ENCODE measurements around the gene GCFC2.
A peak's percentile ranks its signal among the peaks of the same experiment; 100 is the strongest.

The GCFC2 gene

GRCh38 chr2:75646583-75647425 lies 63.9 kb downstream of the GCFC2 start, which contains the start of gene MRPL19:
Gene MRPL19, plus strand, starts transcription at chr2:75646783. Its CDS starts 25 bp downstream, at chr2:75646808.
- no peak for TF ChIP-seq CTCF (IDR thresholded peaks at IDR 0.05; ENCODE audit: control insufficient read depth, insufficient read depth, low read depth, low read length, missing control alignments)
- H3K4me3 ChIP-seq (ENCODE audit: control insufficient read depth, low read depth, low read length): peak within 1 kb of the TSS; percentile 74
- DNase-seq (ENCODE audit: low read depth): peak; percentile 71

- DNase-seq (ENCODE audit: low read depth): no peak
- H3K4me3 ChIP-seq (ENCODE audit: control insufficient read depth, low read depth, low read length): peak overlapping the region; percentile 74
- TF ChIP-seq CTCF (IDR thresholded peaks at IDR 0.05; ENCODE audit: control insufficient read depth, insufficient read depth, low read depth, low read length, missing control alignments): no peak
Observed at GRCh38 chr2:75646090-75646582, 64.6 kb downstream of the GCFC2 start.

GRCh38 chr2:75645643-75646042 lies 65.1 kb downstream of the GCFC2 start:
- no peak overlapping the region for H3K4me3 ChIP-seq (ENCODE audit: control insufficient read depth, low read depth, low read length)
- no peak for TF ChIP-seq CTCF (IDR thresholded peaks at IDR 0.05; ENCODE audit: control insufficient read depth, insufficient read depth, low read depth, low read length, missing control alignments)
- DNase-seq (ENCODE audit: low read depth): no peak

GRCh38 chr2:75643980-75644379 lies 66.7 kb downstream of the GCFC2 start:
- no peak for TF ChIP-seq CTCF (IDR thresholded peaks at IDR 0.05; ENCODE audit: control insufficient read depth, insufficient read depth, low read depth, low read length, missing control alignments)
- no peak overlapping the region for H3K4me3 ChIP-seq (ENCODE audit: control insufficient read depth, low read depth, low read length)
- DNase-seq (ENCODE audit: low read depth): no peak

GRCh38 chr2:75641587-75641986 lies 69.1 kb downstream of the GCFC2 start:
- no peak for TF ChIP-seq CTCF (IDR thresholded peaks at IDR 0.05; ENCODE audit: control insufficient read depth, insufficient read depth, low read depth, low read length, missing control alignments)
- no peak overlapping the region for H3K4me3 ChIP-seq (ENCODE audit: control insufficient read depth, low read depth, low read length)
- no peak for DNase-seq (ENCODE audit: low read depth)

GRCh38 chr2:75640621-75641121 lies 70.0 kb downstream of the GCFC2 start:
- H3K4me3 ChIP-seq (ENCODE audit: control insufficient read depth, low read depth, low read length): no peak overlapping the region
- peak; percentile 100 for TF ChIP-seq CTCF (IDR thresholded peaks at IDR 0.05; ENCODE audit: control insufficient read depth, insufficient read depth, low read depth, low read length, missing control alignments)
- peak; percentile 29 for DNase-seq (ENCODE audit: low read depth)
